Caco-2 (cell line): ENCODE measurements around the gene MCEMP1. TPM values are rescaled to one million over a fixed set of nuclear protein-coding genes. Genes with fewer than 3 reads are reported as not detected.

Experiments
- BruUV-seq: library from RNA; stranded (reverse); fragments of 400-500 nt; replicated peaks from 2 replicates; lab custom pipeline; 2021; lab: Mats Ljungman, UMichigan
- CTCF ChIA-PET: fragments of 300-600 bp; sonication (Branson Sonifier 250); formaldehyde crosslinking; loops from one replicate; lab custom pipeline; 2022; ENCODE audit warnings: antibody characterized with exemption; lab: Charles Lee
- POLR2A ChIA-PET: fragments of 300-600 bp; sonication (Branson Sonifier 250); formaldehyde crosslinking; loops from one replicate; lab custom pipeline; 2022; ENCODE audit warnings: antibody characterized with exemption; lab: Charles Lee
- DNase-seq, 2 experiments: peaks; one replicate each; pipeline versions ENCODE4 v3.0.0 to v3.0.0-alpha.2; 2020 to 2022
- H3K27me3 ChIP-seq: replicated peaks from 2 replicates; pipeline ENCODE4 v1.6.0; 2011; ENCODE audit warnings: low read length; ENCODE audit not compliant: control insufficient read depth, insufficient read depth
- H3K36me3 ChIP-seq: 2 replicates; pipeline ENCODE4 v1.5.1; 2011; ENCODE audit warnings: low read length; ENCODE audit not compliant: control insufficient read depth, insufficient read depth
- H3K4me1 ChIP-seq: fragments of 250-450 bp; sonication (Bioruptor Pico); 2 replicates; pipeline ENCODE4 v1.5.1; 2020; ENCODE audit warnings: mild to moderate bottlenecking
- H3K4me3 ChIP-seq: 2 replicates; pipeline ENCODE4 v1.5.1; 2011; ENCODE audit warnings: low read depth, mild to moderate bottlenecking, control low read depth, low read length
- H3K9me3 ChIP-seq: fragments of 250-450 bp; sonication (Bioruptor Pico); 2 replicates; pipeline ENCODE4 v1.5.1; 2020; ENCODE audit warnings: mild to moderate bottlenecking, moderate library complexity
- H3K27ac Mint-ChIP-seq: one replicate; pipeline ENCODE4 v1.8.0; 2022; ENCODE audit warnings: mixed read lengths; ENCODE audit not compliant: unreplicated experiment
- H3K27me3 Mint-ChIP-seq: one replicate; pipeline ENCODE4 v1.8.0; 2022; ENCODE audit warnings: mixed read lengths; ENCODE audit not compliant: insufficient read depth, unreplicated experiment
- H3K36me3 Mint-ChIP-seq: one replicate; pipeline ENCODE4 v1.8.0; 2022; ENCODE audit warnings: mild to moderate bottlenecking, mixed read lengths; ENCODE audit not compliant: insufficient read depth, unreplicated experiment
- H3K4me1 Mint-ChIP-seq: one replicate; pipeline ENCODE4 v1.8.0; 2022; ENCODE audit warnings: low read depth, mixed read lengths; ENCODE audit not compliant: unreplicated experiment
- H3K4me3 Mint-ChIP-seq: one replicate; pipeline ENCODE4 v1.8.0; 2022; ENCODE audit warnings: mild to moderate bottlenecking, moderate library complexity, mixed read lengths; ENCODE audit not compliant: unreplicated experiment
- H3K9me3 Mint-ChIP-seq: one replicate; pipeline ENCODE4 v1.8.0; 2022; ENCODE audit warnings: mixed read lengths; ENCODE audit not compliant: unreplicated experiment
- intact Hi-C: fragments of 100-400 bp; cut with micrococcal nuclease; formaldehyde crosslinking; loops from one replicate; pipeline ENCODE4 v1.10.0; 2022; ENCODE audit not compliant: unreplicated experiment
- total RNA-seq: library from RNA; stranded (reverse); gene quantifications from 2 replicates; pipeline ENCODE4 v1.2.3, GENCODE V29; 2022
- TF ChIP-seq, protein P1 (sequence below), 2 experiments: fragments of 200-600 bp in 1 of 2; IDR thresholded peaks; 1 replicate in 1 of 2; 2 replicates in 1 of 2; pipeline versions ENCODE4 v1.5.1 to v1.8.0; 2011 to 2022; ENCODE audit warnings: antibody characterized with exemption in 1 of 2, control low read depth in 1 of 2, inconsistent platforms in 1 of 2, low read depth in 1 of 2, low read length in 1 of 2, mild to moderate bottlenecking in 1 of 2, moderate library complexity in 1 of 2; ENCODE audit not compliant: insufficient read depth in 1 of 2, severe bottlenecking in 1 of 2, unreplicated experiment in 1 of 2

The MCEMP1 gene
- total RNA-seq, 1 experiment from 2014 or later: not detected

DNA sequence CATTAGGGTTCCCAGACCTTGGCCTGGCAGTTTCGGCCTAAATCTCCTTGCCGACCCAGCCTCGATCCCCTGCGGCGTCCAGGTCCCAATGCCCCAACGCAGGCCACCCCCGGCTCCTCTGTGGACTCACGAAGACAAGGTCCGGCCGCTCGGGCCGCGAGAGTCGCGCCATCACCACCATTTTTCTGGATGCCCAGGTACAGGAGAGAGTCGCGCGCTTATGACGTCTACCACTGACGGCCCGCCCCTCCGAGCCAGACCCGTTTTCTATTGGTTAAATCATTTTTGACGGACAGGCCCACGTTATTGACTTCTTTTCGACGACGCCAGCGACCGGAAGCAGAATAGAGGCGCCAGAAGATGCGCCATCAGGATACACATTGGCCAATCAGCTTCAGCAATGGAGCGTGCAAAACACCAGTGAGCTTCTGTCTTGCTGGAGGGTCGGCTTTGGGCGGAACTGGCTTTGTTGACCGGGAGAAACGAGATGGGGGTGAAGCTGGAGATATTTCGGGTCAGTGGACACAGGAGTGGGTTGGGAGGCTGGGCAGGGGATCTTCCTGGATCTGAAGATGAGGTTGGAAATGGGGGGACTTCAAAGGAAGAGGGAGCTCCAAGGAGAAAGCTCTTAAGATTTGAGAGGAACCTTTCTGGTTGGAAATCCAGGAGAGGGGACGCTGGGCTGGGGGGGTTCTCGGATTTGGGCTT is 47.4 kb upstream of the MCEMP1 start, which contains the start of the genes PET100 and XAB2:
TSS of gene PET100 (plus strand) at position 447 of the 708 bp plus-strand sequence. CDS start at position 488, 41 bp downstream.
TSS of gene XAB2 (minus strand) at position 199 of the 708 bp plus-strand sequence. CDS start at position 181, 18 bp downstream.
- Mint-ChIP-seq H3K27me3 (no peaks in the 10 kb centered on the region), H3K4me1 (peaks cover 7% of the 10 kb centered on the region), H3K4me3 (peak within 1 kb of the TSS; percentile 94), H3K27ac (peak within 1 kb of the TSS; percentile 97), H3K9me3 (no peaks in the 10 kb centered on the region), H3K36me3 (peaks cover 17% of the 10 kb centered on the region)
- H3K4me3 ChIP-seq: peak within 1 kb of the TSS; percentile 85
- CTCF ChIA-PET: interaction anchor here (0.6 to 1.9 kb wide), 5 partner anchors 8 to 239 kb away, joined by 3 to 12 read pairs (median 4); partner anchors contain the start of gene TRAPPC5
- intact Hi-C loops: loop anchor here (1.0 kb wide), 1 partner anchor 8 kb away; the partner anchor contains the start of gene STXBP2
- no peaks in the 10 kb centered on the region; the same call in 1 of the 2 replicates for H3K36me3 ChIP-seq
- POLR2A ChIA-PET: interaction anchor here (0.6 to 1.1 kb wide), 7 partner anchors 8 to 1725 kb away, joined by 3 to 8 read pairs (median 4); partner anchors contain the start of gene TIMM44
- TF ChIP-seq, protein P1, sequence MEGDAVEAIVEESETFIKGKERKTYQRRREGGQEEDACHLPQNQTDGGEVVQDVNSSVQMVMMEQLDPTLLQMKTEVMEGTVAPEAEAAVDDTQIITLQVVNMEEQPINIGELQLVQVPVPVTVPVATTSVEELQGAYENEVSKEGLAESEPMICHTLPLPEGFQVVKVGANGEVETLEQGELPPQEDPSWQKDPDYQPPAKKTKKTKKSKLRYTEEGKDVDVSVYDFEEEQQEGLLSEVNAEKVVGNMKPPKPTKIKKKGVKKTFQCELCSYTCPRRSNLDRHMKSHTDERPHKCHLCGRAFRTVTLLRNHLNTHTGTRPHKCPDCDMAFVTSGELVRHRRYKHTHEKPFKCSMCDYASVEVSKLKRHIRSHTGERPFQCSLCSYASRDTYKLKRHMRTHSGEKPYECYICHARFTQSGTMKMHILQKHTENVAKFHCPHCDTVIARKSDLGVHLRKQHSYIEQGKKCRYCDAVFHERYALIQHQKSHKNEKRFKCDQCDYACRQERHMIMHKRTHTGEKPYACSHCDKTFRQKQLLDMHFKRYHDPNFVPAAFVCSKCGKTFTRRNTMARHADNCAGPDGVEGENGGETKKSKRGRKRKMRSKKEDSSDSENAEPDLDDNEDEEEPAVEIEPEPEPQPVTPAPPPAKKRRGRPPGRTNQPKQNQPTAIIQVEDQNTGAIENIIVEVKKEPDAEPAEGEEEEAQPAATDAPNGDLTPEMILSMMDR (IDR thresholded peaks at IDR 0.05; ENCODE audit: insufficient read depth in 1 of 2, low read depth in 1 of 2, low read length in 1 of 2, severe bottlenecking in 1 of 2, unreplicated experiment in 1 of 2): no peak
- H3K27me3 ChIP-seq: no peaks in the 10 kb centered on the region
- BruUV-seq: no TSS peak
- H3K4me1 ChIP-seq: peaks cover 8% of the 10 kb centered on the region; the same call in 1 of the 2 replicates
- no peaks in the 10 kb centered on the region for H3K9me3 ChIP-seq
- DNase-seq: peak; percentile 94 to 97

DNA sequence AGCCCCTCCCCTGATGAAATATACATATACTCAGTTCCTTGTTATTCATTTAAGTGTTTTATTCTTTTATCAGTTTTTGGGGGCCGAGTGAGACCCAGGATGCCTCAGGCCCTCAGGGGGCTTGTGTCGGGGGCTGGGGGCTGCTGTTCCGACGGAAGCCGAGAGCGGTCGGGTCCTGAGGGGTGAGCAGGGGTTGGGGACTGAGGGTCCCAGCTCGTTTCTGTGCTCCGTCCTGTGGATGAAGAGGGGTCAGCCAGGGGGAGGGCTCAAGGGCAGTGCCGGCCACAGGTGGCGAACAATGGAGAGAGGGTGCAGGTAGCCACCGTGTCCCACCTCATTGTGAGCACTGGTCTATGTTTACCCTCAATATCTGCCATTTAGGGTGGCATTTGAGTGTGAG is 45.3 kb upstream of the MCEMP1 start:
- H3K4me3 ChIP-seq: no peak overlapping the region
- intact Hi-C loops: no loop called here
- TF ChIP-seq, protein P1 (IDR thresholded peaks at IDR 0.05; ENCODE audit: insufficient read depth in 1 of 2, low read depth in 1 of 2, low read length in 1 of 2, severe bottlenecking in 1 of 2, unreplicated experiment in 1 of 2): no peak
- ChIA-PET CTCF (no interaction called here), POLR2A (no interaction called here)
- peaks cover 15% of the 10 kb centered on the region for H3K4me1 ChIP-seq
- no peaks in the 10 kb centered on the region for H3K27me3 Mint-ChIP-seq
- no peaks in the 10 kb centered on the region for H3K36me3 ChIP-seq
- H3K27ac Mint-ChIP-seq: no peak overlapping the region
- no peaks in the 10 kb centered on the region for H3K9me3 ChIP-seq
- no TSS peak for BruUV-seq
- no peak for DNase-seq
- H3K4me3 Mint-ChIP-seq: no peak overlapping the region
- H3K27me3 ChIP-seq: no peaks in the 10 kb centered on the region
- H3K36me3 Mint-ChIP-seq: peaks cover 15% of the 10 kb centered on the region
- peaks cover 7% of the 10 kb centered on the region for H3K4me1 Mint-ChIP-seq
- no peaks in the 10 kb centered on the region for H3K9me3 Mint-ChIP-seq

DNA sequence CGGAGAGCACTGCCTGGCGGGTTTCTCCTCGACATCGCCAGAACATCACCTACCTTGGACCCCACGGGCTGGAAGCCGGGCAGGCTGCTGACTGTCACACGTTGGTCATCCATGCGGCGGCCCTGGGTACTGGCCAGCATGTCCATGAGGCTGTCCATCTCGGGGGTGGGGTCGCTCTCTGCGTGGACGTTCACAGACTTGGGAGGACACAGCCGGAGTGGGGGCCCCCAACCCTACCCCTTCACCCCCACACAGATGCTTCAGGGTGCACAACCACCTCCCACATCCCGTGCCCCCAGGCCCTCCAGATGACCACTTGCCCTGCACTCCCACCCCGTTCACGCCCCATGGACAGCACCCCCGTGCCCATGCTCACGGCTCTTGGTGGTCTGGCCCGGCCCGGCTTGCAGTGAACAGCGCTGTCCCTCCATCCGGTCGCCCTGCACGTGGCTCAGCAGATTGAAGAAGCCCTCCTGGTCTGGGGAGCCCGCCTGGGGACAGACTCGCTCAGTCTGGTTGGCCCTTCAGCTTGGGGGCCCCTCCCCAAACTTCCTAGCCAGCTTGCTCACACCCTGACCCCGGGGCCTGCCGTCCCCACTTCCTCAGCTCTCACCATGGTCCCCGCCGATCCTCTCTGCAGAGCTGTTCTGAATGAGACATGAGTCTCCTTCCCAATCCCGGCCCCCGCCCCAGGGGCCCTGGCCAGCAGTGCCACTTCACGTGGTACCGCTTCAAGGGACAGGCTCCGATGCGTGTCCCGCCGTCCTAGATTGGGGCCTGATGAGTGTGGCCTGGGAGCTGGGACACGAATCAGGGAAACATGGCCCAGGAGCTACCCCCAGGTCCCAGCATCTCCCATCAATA is 44.3 kb upstream of the MCEMP1 start:
- CTCF ChIA-PET: no interaction called here
- Histone ChIP-seq H3K27me3 (no peaks in the 10 kb centered on the region), H3K9me3 (no peaks in the 10 kb centered on the region), H3K4me3 (no peak overlapping the region), H3K4me1 (peaks cover 16% of the 10 kb centered on the region), H3K36me3 (no peaks in the 10 kb centered on the region)
- Mint-ChIP-seq H3K9me3 (no peaks in the 10 kb centered on the region), H3K36me3 (peaks cover 25% of the 10 kb centered on the region), H3K4me1 (peaks cover 7% of the 10 kb centered on the region), H3K27ac (no peak overlapping the region), H3K4me3 (no peak overlapping the region), H3K27me3 (no peaks in the 10 kb centered on the region)
- BruUV-seq: no TSS peak
- no peak for DNase-seq
- POLR2A ChIA-PET: interaction anchor here (0.6 kb wide), 1 partner anchor 563 kb away, joined by 5 read pairs; the partner anchor contains the start of gene ZNF557
- TF ChIP-seq, protein P1 (IDR thresholded peaks at IDR 0.05; ENCODE audit: insufficient read depth in 1 of 2, low read depth in 1 of 2, low read length in 1 of 2, severe bottlenecking in 1 of 2, unreplicated experiment in 1 of 2): no peak
- intact Hi-C loops: no loop called here
